OCI-M1 (cell line): ENCODE results near the gene MLF1.
"Not testable (repeated sequence)": the region's sequence is repeated elsewhere in the genome, so short reads cannot be mapped to it uniquely, and the experiment has no call there.

Experiments
- DNase-seq: peaks from one replicate; lab custom pipeline; 2025; lab: John Stamatoyannopoulos, UW

MLF1 gene

DNA sequence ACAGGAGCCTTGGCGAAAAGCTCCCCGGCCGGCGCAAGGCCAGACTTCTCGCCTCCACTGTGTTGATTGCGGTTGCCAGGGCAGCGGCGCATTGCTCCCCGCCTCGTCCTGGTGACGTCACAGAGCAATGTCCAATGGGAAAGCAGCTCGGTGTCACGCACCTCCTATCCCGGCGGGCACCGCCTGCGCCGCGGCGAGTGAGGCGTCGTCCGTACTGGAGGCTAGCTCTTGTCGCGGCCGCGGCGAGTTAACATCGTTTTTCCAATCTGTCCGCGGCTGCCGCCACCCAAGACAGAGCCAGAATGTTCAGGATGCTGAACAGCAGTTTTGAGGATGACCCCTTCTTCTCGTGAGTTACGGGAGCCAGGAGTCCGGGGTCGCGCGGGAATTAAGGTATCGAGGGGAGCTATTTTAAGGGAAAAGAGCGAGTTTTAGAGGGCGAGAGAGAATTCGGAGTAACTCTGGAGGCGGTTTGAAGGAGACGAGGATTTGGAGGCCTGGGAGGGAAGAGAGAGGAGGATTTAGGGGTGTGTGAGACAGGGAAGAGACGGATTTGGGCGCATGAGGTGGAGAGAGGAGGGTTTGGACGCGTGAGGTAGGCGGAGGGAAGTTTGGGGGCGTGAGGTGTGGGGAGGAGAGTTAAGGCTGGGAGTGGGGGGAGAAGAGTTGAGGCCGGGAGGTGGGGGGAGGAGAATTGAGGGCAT lies at the start of gene MLF1:
Gene MLF1 (plus strand): TSS at position 196 of the 704 bp plus-strand sequence. CDS start 107 bp downstream, at position 303.
- peak; percentile 94 for DNase-seq

DNA sequence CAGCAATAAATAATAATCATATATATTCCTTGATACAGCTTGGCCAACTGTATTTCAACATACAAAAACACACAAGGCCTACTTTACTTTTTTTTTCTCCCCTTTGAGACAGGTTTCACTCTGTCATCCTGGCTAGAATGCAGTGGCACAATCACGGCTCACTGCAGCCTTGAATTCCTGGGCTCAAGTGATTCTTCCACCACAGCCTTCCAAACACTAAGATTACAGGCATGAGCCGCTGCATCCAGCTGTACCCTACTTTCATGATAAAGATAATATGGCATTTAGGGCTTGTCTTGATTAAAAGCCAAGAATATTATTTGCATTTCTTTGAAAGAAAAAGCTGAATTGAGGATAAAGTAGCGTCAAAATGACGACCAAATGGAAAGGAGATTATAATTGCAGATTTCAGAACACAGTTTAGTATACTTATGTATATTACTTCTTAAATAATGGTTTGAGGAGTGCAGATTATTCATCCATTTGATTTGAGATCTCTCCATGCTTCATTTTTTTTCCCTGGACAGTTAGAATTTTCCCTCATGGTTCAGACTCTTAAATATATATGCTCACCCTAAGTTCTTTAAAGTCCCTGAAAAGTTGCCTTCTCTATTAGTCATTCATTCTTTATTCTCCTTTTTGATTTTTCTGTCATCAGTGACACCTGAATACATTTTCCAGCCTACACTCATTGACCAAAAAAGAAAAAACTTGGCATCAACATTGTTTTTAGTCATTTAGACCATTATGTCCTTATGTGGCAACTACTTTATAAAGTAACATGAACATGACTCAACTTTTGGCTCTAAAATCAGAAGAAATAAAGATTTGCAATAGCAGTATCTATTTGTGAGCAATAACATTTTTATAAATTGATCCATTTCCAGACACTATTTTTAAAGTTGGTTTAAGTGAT lies 48.5 kb upstream of the MLF1 start:
- no peak for DNase-seq

GRCh38 chr3:158528076-158528674 lies 42.8 kb upstream of the MLF1 start:
- no peak for DNase-seq

DNA sequence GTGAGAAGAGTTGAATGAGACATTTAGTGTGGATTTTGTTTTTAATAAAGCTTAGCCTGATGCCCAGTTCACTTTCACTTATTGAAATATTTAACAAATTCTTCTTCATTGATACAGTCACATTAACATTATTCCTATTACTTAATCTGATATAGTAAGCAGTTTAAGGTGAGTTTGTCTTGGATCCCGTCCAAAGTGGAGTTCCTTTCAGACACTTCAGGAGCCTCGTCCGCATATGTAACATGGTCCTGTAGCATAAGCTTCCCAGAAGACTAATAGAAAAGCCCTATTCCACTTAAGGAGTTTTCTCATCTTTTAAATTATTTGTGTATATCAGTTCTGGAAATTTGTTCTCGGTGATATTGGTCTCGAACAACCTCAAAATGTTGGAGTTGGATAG lies 39.7 kb upstream of the MLF1 start:
- DNase-seq: no peak

DNA sequence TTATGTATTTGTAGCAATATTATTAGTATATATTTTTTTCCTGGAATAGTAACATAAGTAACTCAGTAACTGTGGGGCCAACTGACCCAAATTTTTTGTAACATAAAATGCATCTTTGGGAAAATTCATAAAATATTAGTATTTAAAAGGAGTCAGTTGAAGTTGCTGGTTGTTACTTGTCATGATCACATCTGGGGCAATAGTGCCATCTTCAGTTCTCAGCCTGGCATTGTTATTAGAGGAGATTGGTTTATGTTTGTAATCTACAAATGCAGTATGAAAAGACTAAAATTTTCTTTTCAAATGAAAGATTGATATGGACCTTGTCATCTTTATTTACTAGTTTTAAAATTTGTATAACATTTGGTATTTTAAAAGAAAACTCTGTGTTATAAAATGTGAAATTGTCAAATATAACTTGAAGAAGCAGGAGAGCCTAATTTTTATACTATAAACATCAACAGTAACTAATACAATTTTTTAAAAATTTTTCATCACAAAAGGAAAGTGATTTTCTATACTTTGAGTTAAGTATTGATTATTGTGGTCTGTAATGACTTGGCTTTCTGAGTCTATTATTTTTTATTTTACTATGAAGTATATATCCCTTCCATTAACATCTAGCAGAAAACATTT lies 38.8 kb upstream of the MLF1 start:
- peak; percentile 51 for DNase-seq

- no peak for DNase-seq
Measured at GRCh38 chr3:158535918-158536317, 35.1 kb upstream of the MLF1 start.

DNA sequence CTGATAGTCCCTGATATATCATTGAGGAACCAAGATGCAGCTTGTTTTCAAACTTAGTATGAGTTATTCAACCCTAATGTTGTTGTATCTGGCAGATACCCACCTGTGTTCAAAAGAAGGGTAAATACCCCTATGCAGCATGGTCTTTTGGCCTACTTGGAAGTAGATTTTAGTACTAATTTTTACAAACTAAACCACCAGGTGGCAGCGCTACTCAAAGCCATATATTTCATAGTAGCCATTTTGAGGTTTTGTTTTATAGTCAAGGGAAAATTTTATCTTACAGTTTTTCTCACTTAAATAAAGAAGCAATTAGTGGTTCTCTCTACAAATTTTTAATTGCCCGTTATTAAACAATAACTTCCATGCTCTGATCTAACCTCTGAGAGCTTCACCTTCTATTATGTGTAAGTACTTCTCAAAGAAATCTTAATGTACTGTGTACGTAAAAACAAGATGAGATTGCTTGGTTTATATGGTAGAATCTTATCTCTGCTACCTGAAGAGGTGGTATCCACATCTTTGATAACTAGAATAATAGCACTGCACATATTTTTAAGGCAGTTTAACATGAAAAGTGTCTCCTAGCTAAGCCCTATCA lies 31.5 kb upstream of the MLF1 start:
- DNase-seq: peak; percentile 67

GRCh38 chr3:158540066-158540465 lies 30.9 kb upstream of the MLF1 start:
- DNase-seq: no peak

- no peak for DNase-seq
Measured at GRCh38 chr3:158548691-158549090, 22.3 kb upstream of the MLF1 start.

DNA sequence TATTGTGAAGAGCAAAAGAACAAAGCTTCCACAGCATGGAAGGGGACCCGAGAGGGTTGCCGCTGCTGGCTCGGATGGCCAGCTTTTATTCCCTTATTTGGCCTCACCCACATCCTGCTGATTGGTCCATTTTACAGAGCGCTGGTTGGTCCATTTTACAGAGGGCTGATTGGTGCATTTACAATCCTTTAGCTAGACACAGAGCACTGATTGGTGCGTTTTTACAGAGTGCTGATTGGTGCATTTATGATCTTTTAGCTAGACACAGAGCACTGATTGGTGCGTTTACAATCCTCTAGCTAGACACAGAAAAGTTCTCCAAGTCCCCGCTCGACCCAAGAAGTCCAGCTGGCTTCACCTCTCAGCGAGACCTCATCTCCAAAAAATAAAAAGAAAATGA lies 21.1 kb upstream of the MLF1 start:
- DNase-seq: not testable (repeated sequence)

GRCh38 chr3:158552124-158552523 lies 18.9 kb upstream of the MLF1 start:
- no peak for DNase-seq

DNA sequence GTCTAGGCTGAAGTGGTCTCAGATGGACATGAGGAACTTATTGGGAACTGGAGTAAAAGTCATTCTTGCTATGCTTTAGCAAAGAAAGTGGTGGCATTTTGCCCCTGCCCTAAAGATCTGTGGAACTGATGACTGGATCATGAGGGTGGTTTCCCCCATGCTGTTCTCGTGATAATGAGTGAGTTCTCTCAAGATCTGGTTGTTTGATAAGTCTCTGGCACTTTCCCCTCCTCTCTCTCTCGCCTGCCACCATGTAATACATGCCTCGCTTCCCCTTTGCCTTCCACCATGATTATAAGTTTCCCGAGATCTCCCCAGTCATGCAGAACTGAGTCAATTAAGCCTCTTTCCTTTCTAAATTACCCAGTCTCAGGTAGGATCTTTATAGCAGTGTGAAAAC lies 11.5 kb upstream of the MLF1 start:
- no peak for DNase-seq

GRCh38 chr3:158560979-158561378 lies 10.0 kb upstream of the MLF1 start:
- no peak for DNase-seq

DNA sequence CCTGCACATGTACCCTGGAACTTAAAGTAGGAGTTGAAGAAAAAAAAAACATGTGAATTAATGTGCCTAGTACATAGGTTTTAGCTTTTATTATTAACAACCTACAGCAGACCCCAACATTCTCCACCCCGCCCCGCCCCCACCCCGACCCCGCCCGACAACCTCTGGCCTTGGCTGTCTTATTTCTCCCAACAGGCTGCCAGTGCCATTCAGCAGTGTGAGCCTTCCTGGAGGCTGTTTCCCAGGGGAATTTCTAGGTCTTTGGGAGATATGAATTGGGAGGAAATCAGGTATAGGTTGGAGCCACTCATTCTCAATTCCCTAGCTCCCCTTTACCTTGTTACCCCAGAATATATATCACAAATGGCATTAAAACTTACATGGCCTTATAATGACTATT lies 8.3 kb upstream of the MLF1 start:
- DNase-seq: no peak

DNA sequence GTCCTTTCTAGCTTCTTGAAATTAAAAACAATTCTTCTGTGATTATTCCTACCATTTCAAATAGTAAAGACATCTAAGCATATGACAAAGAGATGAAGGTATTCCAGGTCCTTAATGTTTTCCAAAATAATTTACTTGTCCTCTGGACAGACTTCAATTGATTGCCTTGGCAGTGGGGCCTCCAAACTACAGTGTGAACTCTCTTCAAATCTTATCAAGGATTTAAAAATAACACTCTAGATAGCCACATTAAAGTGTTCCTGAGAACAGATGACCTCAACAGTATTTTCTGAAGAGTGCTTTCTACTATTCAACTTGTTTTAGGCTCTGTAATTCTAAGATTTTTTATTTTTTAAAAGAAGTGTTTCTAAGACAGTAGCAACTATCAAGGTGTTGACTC lies 7.9 kb upstream of the MLF1 start:
- DNase-seq: no peak

- no peak for DNase-seq
Measured at GRCh38 chr3:158565076-158565475, 5.9 kb upstream of the MLF1 start.

DNA sequence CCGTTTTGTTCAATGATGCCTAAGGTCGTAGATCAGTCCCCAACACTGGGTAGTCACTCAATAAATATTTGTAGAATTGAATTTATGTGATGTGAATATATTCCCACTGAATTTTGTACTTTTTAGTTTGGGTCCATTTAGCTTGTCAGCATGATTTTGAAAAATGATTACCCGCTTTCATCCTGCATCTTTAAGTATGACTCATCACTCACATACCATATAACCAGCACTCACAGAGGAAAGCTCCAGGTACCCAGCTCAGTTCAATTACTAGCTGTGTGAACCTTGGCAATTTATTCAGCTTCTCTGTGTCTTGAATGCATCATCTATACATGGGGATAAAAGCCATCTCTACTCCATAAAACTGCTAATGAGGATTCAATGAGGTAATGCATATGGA lies 2.2 kb upstream of the MLF1 start:
- DNase-seq: no peak

GRCh38 chr3:158569794-158570193 lies 1.2 kb upstream of the MLF1 start:
- DNase-seq: no peak

- DNase-seq: no peak
Measured at GRCh38 chr3:158571969-158572765, 1.2 kb downstream of the MLF1 start.

DNA sequence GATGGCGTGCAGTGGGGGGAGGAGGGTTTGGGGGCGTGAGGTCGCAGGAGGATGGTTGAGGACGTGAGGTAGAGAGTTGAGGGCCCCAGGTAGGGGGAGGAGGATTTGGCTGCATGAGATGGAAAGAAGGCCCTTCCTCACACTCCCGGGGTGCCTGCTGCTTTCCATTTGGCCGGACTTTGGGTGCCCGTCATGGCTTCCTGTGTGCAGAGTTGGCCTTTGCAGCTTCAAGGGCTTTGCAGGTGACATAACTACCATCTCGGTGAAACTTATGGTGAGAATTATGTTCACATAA lies 1.7 kb downstream of the MLF1 start:
- DNase-seq: no peak

DNA sequence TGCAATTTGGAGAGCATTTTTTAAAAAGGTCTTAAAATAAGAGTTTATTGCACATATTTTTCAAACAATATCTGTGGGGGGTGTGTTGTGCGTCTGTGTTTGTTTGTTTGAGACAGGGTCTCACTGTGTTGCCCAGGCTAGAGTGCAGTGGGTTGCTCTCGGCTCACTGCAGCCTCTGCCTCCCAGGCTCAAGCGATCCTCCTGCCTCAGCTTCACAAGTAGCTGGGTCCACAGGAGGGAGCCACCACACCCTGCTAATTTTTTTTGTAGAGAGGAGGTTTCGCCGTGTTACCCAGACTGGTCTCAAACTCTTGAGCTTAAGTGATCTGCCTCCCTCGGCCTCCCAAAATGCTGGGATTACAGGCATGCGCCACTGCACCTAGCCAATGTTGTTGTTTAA lies 2.7 kb downstream of the MLF1 start:
- no peak for DNase-seq
